MM.1S (cell line): ENCODE results near the gene SLC12A2.
A peak's percentile ranks its signal among the peaks of the same experiment; 100 is the strongest.

Experiments used
- DNase-seq: peaks from one replicate; pipeline ENCODE4 v3.0.0-alpha.2; 2015
- H2AFZ ChIP-seq: fragments of 300-600 bp; sonication (generic); 2 replicates; pipeline ENCODE4 v1.6.0; 2016; ENCODE audit warnings: antibody characterized with exemption, low read length
- H3F3A ChIP-seq: fragments of 300-600 bp; sonication (generic); 2 replicates; pipeline ENCODE4 v1.6.1; 2016; ENCODE audit warnings: mild to moderate bottlenecking, antibody characterized with exemption, low read length, moderate library complexity, mixed read lengths; ENCODE audit not compliant: insufficient read depth
- H3K27ac ChIP-seq: fragments of 300-600 bp; sonication (generic); 2 replicates; pipeline ENCODE4 v1.5.1; 2016; ENCODE audit warnings: mild to moderate bottlenecking, low read length
- H3K27me3 ChIP-seq: fragments of 300-600 bp; sonication (generic); replicated peaks from 2 replicates; pipeline ENCODE4 v1.6.0; 2016; ENCODE audit warnings: low read length; ENCODE audit not compliant: insufficient read depth
- H3K36me3 ChIP-seq: fragments of 300-600 bp; sonication (generic); replicated peaks from 2 replicates; pipeline ENCODE4 v1.6.1; 2016; ENCODE audit warnings: mild to moderate bottlenecking, low read length, mixed read lengths; ENCODE audit not compliant: insufficient read depth
- H3K4me1 ChIP-seq: fragments of 300-600 bp; sonication (generic); 2 replicates; pipeline ENCODE4 v1.6.1; 2016; ENCODE audit warnings: low read length, mixed read lengths
- H3K4me2 ChIP-seq: fragments of 300-600 bp; sonication (generic); 2 replicates; pipeline ENCODE4 v1.6.0; 2016; ENCODE audit warnings: low read depth, low read length
- H3K4me3 ChIP-seq: fragments of 300-600 bp; sonication (generic); 2 replicates; pipeline ENCODE4 v1.5.1; 2016; ENCODE audit warnings: low read length, mixed read lengths
- H3K79me2 ChIP-seq: fragments of 300-600 bp; sonication (generic); 2 replicates; pipeline ENCODE4 v1.6.1; 2016; ENCODE audit warnings: mixed run types, low read length, mixed read lengths
- H3K9ac ChIP-seq: fragments of 300-600 bp; sonication (generic); 2 replicates; pipeline ENCODE4 v1.6.1; 2016; ENCODE audit warnings: low read length, mixed read lengths
- H3K9me2 ChIP-seq: fragments of 300-600 bp; sonication (generic); replicated peaks from 2 replicates; pipeline ENCODE4 v1.6.1; 2016; ENCODE audit warnings: mild to moderate bottlenecking, low read length, mixed read lengths; ENCODE audit not compliant: insufficient read depth
- H3K9me3 ChIP-seq: fragments of 300-600 bp; sonication (generic); replicated peaks from 2 replicates; pipeline ENCODE4 v1.6.1; 2016; ENCODE audit warnings: mild to moderate bottlenecking, low read length, mixed read lengths; ENCODE audit not compliant: insufficient read depth
- H4K20me1 ChIP-seq: fragments of 300-600 bp; sonication (generic); 2 replicates; pipeline ENCODE4 v1.6.1; 2016; ENCODE audit warnings: mild to moderate bottlenecking, low read length, moderate library complexity, mixed read lengths; ENCODE audit not compliant: insufficient read depth
- EZH2 ChIP-seq: fragments of 300-600 bp; sonication (generic); optimal IDR thresholded peaks from 2 replicates; pipeline ENCODE3; 2017; ENCODE audit warnings: low read depth, mild to moderate bottlenecking, antibody characterized with exemption, low read length, mixed read lengths
- EZH2phosphoT487 ChIP-seq: fragments of 300-600 bp; sonication (generic); IDR thresholded peaks from 2 replicates; pipeline ENCODE4 v1.6.1; 2018; ENCODE audit warnings: antibody characterized with exemption, low read length
- TF ChIP-seq, protein P1 (sequence below): fragments of 300-600 bp; sonication (generic); IDR thresholded peaks from 2 replicates; pipeline ENCODE4 v1.5.1; 2016; ENCODE audit warnings: antibody characterized with exemption, low read length, mixed read lengths

Gene SLC12A2

GRCh38 chr5:128199104-128199503, 115.5 kb downstream of the SLC12A2 start:
- no peaks in the 10 kb centered on the region for H4K20me1 ChIP-seq
- H3K4me2 ChIP-seq = no peak overlapping the region
- no peaks in the 10 kb centered on the region for H3K36me3 ChIP-seq
- no peaks in the 10 kb centered on the region for H3K27me3 ChIP-seq
- H3K9me3 ChIP-seq = no peaks in the 10 kb centered on the region
- no peaks in the 10 kb centered on the region for H3K4me1 ChIP-seq
- H3K4me3 ChIP-seq = no peak overlapping the region
- H3K9ac ChIP-seq = no peak overlapping the region
- TF ChIP-seq EZH2 (no peak), EZH2phosphoT487 (no peak)
- TF ChIP-seq, protein P1, sequence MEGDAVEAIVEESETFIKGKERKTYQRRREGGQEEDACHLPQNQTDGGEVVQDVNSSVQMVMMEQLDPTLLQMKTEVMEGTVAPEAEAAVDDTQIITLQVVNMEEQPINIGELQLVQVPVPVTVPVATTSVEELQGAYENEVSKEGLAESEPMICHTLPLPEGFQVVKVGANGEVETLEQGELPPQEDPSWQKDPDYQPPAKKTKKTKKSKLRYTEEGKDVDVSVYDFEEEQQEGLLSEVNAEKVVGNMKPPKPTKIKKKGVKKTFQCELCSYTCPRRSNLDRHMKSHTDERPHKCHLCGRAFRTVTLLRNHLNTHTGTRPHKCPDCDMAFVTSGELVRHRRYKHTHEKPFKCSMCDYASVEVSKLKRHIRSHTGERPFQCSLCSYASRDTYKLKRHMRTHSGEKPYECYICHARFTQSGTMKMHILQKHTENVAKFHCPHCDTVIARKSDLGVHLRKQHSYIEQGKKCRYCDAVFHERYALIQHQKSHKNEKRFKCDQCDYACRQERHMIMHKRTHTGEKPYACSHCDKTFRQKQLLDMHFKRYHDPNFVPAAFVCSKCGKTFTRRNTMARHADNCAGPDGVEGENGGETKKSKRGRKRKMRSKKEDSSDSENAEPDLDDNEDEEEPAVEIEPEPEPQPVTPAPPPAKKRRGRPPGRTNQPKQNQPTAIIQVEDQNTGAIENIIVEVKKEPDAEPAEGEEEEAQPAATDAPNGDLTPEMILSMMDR = no peak
- H2AFZ ChIP-seq = no peak overlapping the region
- no peak for DNase-seq
- no peaks in the 10 kb centered on the region for H3K79me2 ChIP-seq
- no peak overlapping the region for H3K27ac ChIP-seq
- no peaks in the 10 kb centered on the region for H3F3A ChIP-seq
- H3K9me2 ChIP-seq = no peaks in the 10 kb centered on the region

DNA sequence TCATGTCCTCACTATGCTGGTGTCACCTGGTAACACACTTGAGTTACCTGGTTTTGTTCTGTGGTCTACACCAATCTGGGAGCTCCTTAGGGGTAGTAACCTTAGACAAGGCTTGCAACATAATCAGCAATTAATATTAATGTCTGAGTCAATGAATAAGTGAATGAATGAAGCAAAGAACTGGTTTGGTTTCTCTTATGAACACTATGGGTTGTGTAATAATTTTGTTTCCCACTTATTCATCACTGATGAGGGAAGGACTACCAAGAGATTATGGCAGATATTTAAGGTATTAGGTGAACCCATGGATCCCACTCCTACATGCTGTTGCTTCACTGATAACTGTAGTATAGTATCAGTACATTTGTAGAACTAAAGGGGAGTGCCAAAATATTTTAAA, 116.0 kb downstream of the SLC12A2 start:
- Histone ChIP-seq H3K27me3 (no peaks in the 10 kb centered on the region), H3K9me3 (no peaks in the 10 kb centered on the region), H3K36me3 (no peaks in the 10 kb centered on the region), H3K9me2 (no peaks in the 10 kb centered on the region), H4K20me1 (no peaks in the 10 kb centered on the region), H3F3A (no peaks in the 10 kb centered on the region), H3K9ac (no peak overlapping the region), H3K4me1 (no peaks in the 10 kb centered on the region), H3K4me2 (no peak overlapping the region), H3K79me2 (no peaks in the 10 kb centered on the region), H2AFZ (no peak overlapping the region), H3K4me3 (no peak overlapping the region), H3K27ac (no peak overlapping the region)
- no peak for TF ChIP-seq EZH2
- TF ChIP-seq, protein P1 = no peak
- no peak for TF ChIP-seq EZH2phosphoT487
- DNase-seq = no peak

DNA sequence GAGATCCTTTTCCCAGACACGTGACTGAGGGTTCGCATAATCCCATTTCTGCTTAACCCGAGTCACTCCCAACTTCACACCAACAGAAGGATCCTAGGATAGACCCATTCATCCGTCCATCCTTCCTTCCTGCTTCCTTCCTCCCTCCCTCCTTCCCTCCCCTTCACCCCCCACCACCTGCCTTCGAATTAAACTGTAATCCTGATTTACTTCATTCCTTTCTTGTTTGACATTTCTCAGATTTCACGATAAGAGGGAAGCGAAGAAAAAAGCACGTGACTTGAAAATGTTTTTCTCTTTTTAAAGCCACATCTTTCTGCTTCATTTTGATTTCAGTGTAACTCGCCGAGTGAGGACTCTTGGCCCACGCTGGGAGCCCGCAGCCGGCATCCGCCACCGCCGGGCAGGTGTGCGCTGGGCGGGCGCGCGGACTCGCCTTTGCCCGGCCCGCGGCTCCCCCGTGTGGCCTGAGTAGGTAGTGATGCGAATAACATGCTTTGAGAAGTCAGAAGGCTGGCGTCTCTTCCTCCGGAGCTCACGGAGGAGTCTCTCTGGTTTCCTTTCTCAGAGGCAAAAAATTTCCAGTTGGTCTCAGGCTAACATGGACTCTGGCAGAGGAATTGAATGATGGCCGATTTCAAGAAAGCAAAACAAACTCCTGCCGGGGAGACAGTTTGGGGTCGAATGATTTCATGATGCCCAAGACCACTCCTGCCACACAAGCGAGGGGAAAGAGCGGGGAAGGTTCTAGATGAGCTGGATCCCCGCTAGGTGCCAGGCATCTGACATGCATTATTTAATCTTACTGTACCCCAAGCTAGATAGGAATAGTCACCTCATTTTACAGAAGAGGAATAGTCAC, 117.7 kb downstream of the SLC12A2 start:
- Histone ChIP-seq H2AFZ (no peak overlapping the region), H3K36me3 (no peaks in the 10 kb centered on the region), H3K4me2 (peak overlapping the region; percentile 85; the same call in 1 of the 2 replicates)

More for the DNA sequence above, 117.7 kb downstream of the SLC12A2 start:
- TF ChIP-seq, protein P1 = peak; percentile 84
- TF ChIP-seq EZH2phosphoT487 = no peak
- no peaks in the 10 kb centered on the region for H3F3A ChIP-seq
- no peaks in the 10 kb centered on the region for H3K9me2 ChIP-seq
- H3K4me1 ChIP-seq = no peaks in the 10 kb centered on the region
- DNase-seq = peak; percentile 75
- no peaks in the 10 kb centered on the region for H4K20me1 ChIP-seq
- H3K9me3 ChIP-seq = no peaks in the 10 kb centered on the region
- peak overlapping the region; percentile 9; the same call in 1 of the 2 replicates for H3K4me3 ChIP-seq
- H3K27ac ChIP-seq = no peak overlapping the region
- no peak overlapping the region for H3K9ac ChIP-seq
- H3K79me2 ChIP-seq = no peaks in the 10 kb centered on the region
- no peaks in the 10 kb centered on the region for H3K27me3 ChIP-seq
